Daoy (cell line): ENCODE results near the gene CHL1. TPM values are rescaled to one million over a fixed set of nuclear protein-coding genes. Genes with fewer than 3 reads are reported as not detected.

Experiments
- DNase-seq: peaks from one replicate; pipeline ENCODE4 v3.0.0-alpha.2; 2015; ENCODE audit warnings: low read depth
- total RNA-seq: library from RNA; depleted of rRNA; stranded (reverse); fragments of >200 nt; shearing (Covaris generic); gene quantifications from 2 replicates; pipeline ENCODE4 v1.2.3, GENCODE V29; 2014; rRNA removed

CHL1 gene
- not detected in 2 replicates for total RNA-seq

GRCh38 chr3:196311-197148, at the start of gene CHL1:
CHL1 (plus strand) TSS chr3:196763; CDS start chr3:319777, 123,014 bp downstream.
- no peak for DNase-seq

- DNase-seq, result no peak
Observed at GRCh38 chr3:151614-152189, 44.9 kb upstream of the CHL1 start.

- no peak for DNase-seq
Observed at GRCh38 chr3:159974-160373, 36.6 kb upstream of the CHL1 start.

- no peak for DNase-seq
Observed at GRCh38 chr3:166071-166470, 30.5 kb upstream of the CHL1 start.

DNA sequence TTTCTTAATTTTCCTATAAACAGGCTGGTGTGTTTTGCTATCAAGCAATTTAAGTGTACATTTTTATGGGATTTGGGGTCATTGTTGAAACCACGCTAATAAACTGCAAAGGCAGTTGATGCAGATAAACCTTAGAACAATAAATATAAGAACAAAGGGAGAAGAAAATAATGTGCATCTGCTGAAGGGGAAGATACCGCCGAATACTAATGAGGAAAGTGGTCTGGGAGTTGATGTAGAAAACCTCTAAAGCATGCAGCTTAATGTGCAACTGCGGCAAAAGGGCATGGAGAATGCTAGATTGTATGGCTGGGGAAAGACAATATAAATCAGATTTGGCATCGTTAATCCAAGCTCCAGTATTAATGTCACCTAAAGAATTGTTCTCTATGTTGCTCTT, 29.8 kb upstream of the CHL1 start:
- DNase-seq, result no peak

DNA sequence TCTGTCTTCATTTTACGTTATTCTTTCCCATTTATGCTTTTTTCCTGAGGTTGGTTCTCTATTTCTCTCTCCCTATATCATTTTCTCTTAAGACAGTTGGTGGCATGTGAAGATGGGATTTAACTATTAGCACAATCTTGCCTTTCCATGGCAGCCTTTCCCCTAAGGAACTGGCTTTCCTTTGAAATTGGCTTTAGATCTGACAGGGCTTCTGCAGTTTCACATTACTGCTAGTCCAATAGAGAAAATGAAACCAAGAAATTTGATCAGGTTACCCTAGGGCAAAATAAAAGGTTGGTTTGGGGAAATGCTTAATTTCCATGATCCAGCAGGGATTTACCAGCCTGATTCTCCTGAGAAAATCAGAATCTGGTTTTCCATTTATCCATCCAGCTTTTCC, 22.7 kb upstream of the CHL1 start:
- no peak for DNase-seq

DNA sequence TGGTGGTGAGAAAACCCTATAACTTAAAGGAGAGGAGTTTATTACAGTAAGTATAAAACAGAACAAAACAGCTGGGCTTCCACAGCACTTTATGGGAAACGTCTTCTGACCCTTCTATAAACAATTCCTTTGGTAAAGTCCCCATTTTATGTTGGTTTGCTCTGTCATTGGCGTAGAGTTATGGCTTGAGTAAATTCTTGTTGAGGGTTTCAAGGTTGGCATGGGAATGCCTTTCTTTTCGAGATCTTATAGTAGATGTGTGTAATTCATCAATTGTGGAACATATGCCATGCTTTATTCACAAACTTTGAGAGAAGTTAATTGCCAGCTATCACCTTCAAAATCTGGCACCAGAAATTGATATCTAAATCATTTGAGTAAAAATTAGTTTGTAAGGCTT, 11.6 kb upstream of the CHL1 start:
- DNase-seq, result no peak

- no peak for DNase-seq
Observed at GRCh38 chr3:192215-192929, 4.2 kb upstream of the CHL1 start.

GRCh38 chr3:194001-194400, 2.6 kb upstream of the CHL1 start:
- DNase-seq, result no peak

DNA sequence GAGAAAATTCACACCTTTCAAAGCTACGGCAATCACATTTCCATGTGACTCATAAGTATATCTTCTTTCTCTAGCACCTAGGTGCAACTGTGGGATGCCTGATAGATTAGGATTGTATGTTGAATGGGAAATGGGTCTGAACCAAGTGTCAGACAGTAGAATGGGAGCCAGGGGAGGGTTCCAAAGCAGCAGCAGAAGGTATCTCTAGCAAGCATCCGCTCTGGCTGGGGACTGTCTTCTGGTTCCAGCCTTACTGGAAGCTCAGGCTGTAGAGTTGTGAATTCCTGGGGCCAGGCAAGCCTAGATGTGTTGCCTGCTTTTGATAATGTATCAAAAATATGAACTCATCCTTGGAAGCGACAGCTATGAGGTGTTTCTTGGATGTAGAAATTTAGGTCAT, 2.1 kb upstream of the CHL1 start:
- no peak for DNase-seq

DNA sequence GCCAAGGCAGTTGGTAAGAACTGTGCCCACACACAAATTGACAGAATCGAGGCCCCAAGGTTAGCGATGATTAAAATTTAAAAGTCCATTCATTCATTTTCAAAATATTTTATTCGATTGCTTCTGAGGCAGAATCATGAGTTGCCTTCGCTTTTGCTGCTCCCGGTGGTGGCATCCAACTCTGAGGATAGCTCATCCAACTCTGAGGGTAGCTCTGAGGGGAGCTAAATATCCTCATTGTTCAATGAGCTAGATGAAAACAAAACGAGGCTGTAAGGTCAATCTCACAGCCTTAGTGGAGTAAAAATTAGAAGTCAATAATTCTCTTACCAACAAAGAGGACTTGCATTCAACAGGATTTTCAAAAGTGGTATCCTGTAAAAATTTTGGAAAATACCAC, 897 bp upstream of the CHL1 start:
- DNase-seq, result no peak

- no peak for DNase-seq
Observed at GRCh38 chr3:197149-197827, 725 bp downstream of the CHL1 start.

GRCh38 chr3:197828-198491, 1.4 kb downstream of the CHL1 start:
- no peak for DNase-seq

DNA sequence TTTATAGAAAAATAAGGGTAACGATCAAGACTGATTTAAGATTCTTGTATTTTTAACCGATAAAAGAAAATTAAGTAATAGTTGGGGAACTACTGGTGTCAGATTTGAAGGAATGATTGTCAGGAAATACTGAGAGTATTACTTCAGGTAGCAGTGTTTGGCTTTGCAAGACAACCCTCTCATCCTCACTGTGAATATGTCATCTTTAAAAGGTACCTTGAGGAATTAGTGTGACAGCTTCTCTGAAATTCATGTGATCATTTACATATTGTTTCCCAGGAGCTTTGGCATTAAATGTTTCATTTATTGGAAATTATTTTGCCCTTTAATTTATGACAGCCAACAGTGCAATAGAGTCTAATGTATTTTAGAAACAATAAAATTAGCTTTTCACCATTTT, 3.3 kb downstream of the CHL1 start:
- no peak for DNase-seq

DNA sequence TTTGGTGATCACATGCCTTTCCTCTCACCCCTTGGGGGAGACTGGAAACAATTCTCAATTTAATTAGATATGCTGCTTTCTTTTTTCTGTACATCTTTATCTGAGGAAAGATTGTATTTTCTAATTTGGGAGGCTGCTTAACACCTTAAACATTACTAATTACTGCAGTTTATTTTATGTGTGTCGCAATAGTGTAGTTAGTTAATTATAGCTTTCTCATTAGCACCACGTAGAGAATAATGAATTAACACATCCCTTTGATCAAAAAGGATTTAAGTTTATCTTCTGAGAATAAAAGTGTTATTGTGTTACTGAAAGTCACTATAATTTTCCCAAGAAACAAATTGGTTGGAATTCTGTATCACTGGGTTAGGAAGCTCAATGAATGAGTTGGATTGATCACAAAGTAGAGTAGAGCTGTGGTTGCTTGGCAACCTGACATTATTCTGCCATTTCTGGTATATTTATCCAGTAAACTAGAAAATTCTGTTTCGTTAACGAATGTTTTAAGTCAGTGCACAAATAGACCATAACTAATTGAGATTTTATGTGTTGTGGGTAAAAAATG, 4.3 kb downstream of the CHL1 start:
- no peak for DNase-seq

- no peak for DNase-seq
Observed at GRCh38 chr3:204102-204501, 7.5 kb downstream of the CHL1 start.

DNA sequence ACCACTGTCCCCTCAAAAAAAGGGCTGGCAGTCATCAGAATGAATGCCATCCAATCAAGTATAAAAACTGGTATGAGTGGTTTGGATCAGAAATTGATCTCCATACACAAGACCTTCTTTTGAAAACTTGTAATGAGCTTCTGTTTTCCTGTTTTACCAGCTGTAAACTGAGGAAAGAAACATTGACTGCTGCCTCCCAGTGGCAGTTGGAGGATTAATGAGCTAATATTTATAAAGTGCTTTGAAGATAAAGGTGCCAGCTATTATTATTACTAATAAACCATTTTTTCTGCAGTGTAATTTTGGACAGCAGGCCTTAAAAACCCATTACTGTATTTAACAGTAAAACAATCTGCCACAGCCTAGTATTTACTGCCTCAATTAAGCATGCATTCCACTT, 11.4 kb downstream of the CHL1 start:
- no peak for DNase-seq

DNA sequence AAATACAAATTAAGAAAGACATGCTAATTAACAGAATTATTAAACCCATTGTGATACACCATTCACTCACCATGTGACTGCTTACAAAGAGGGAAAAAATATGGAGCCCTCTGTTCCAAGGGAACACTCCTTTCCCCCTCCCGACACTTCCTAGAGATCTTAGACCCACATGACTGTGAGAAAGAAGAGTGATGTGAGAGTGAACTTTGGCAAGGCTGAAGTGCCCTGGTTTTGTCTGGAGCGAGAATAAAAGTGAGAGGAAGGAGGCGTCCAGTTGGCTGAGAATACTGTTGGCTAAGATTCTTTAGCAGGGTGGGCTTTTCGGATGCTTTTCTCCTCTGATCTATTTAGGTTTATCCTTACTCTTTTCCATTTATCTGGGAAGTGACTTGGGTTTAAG, 14.1 kb downstream of the CHL1 start:
- no peak for DNase-seq

DNA sequence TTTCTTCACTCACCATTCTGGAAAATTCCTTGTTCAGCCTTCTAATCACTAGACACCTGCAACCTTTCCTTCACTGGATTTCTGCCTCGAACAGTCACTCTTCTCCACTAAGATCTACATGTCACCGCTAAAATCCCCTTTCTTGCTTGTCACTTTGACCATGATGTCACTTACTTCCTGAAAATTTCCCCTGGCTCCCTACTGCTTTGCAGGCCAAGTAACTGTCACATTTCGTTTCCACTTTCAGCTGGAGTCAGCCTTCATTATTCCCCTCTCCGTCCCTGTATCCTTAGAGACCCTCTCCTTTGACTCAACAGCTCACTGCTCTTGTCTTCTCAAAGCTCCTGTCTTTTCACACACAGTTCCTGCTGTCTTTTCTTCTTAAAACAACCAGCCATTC, 15.9 kb downstream of the CHL1 start:
- no peak for DNase-seq

DNA sequence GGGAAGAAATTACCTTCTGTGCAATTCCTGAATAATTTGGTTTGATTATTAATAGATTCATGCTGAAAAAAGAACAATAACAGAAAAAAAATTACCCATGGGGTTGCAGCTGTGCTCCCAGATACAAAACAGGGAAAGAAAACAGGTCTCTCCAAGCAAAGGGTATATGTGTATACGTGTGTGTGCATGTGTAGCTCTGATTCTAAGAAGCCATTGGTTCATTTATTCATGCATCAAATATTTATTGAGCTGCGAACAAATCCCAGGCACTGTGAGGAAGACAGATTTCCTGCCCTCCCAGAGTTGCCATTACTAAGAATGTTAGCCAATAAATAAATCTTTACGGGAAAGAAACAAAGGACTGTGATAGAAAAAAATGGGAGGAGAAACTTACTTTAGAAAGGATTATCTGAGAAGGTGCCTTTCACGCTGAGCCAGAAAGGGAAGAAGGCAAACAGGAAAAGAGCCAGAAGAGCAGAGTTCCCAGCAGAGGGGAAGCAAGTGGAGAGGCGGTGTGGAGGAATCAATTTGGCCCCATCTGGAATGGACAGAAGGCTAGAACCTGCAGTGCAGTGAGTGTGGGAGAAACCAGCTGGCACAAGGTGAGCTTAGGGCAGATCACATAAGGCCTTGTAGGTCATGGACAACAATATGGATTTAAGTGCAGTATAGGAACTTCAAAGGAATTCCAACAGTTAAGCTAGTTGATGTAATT, 20.7 kb downstream of the CHL1 start:
- DNase-seq, result no peak

DNA sequence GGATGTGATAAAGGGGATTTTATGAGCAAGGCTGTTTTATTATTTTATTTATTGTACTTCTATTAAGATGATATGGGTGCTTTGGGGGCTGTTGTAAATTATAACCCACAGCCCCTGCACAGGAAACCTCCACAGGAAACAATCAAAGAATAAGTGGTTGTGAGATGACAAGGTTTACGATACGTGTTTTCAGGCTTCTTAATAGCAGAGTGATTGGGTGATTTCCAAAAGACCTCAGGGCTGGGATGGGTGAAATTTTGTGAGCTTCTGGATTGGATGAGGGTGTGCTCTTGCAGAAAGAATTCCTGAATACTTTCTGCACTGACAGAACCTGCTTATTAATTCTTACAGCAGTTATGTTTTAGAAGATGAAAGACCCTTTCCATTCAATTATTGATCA, 21.4 kb downstream of the CHL1 start:
- DNase-seq, result no peak
